BJ (cell line): Measurements from ENCODE around the gene TCF12. TPM values are rescaled to one million over a fixed set of nuclear protein-coding genes. Genes with fewer than 3 reads are reported as not detected.

ENCODE experiments used
- CTCF ChIA-PET: fragments of 350-600 bp; formaldehyde crosslinking; extraction: SDS; loops from one replicate; lab custom pipeline; 2021; ENCODE audit warnings: antibody characterized with exemption, inconsistent platforms; lab: Yijun Ruan, JAX
- POLR2A ChIA-PET: fragments of 300-600 bp; sonication (Branson Sonifier 250); formaldehyde crosslinking; extraction: SDS; loops from one replicate; lab custom pipeline; 2021; ENCODE audit warnings: antibody characterized with exemption; lab: Charles Lee
- DNase-seq: peaks from one replicate; pipeline ENCODE4 v3.0.0-alpha.2; 2011; ENCODE audit warnings: low read depth
- H3K27me3 ChIP-seq: 2 replicates; pipeline ENCODE4 v1.6.0; 2011; ENCODE audit warnings: low read length; ENCODE audit not compliant: control insufficient read depth, insufficient read depth
- H3K36me3 ChIP-seq: 2 replicates; pipeline ENCODE4 v1.5.1; 2011; ENCODE audit warnings: low read length; ENCODE audit not compliant: control insufficient read depth, insufficient read depth
- H3K4me3 ChIP-seq: 2 replicates; pipeline ENCODE4 v1.5.1; 2011; ENCODE audit warnings: low read depth, mild to moderate bottlenecking, control low read depth, low read length
- CTCF ChIP-seq: IDR thresholded peaks from 2 replicates; pipeline ENCODE4 v1.5.1; 2011; ENCODE audit warnings: low read depth, mild to moderate bottlenecking, control low read depth, inconsistent platforms, low read length, moderate library complexity; ENCODE audit not compliant: insufficient read depth
- polyA plus RNA-seq: library from polyadenylated mRNA; depleted of rRNA; stranded (reverse); fragments of >200 nt; gene quantifications from 2 replicates; pipeline ENCODE4 v1.2.3, GENCODE V29; 2011

TCF12 gene
- polyA plus RNA-seq, 1 experiment, result 134 TPM

- Histone ChIP-seq H3K36me3 (no peaks in the 10 kb centered on the region), H3K27me3 (no peaks in the 10 kb centered on the region), H3K4me3 (no peak overlapping the region)
- TF ChIP-seq CTCF, result no peak
- ChIA-PET POLR2A (no interaction called here), CTCF (interaction anchor here (0.6 kb wide), 2 partner anchors 8 to 887 kb away, joined by 3 read pairs; no protein-coding TSS in a partner anchor)
- DNase-seq, result no peak
Observed at GRCh38 chr15:57061281-57061680, 142.8 kb downstream of the TCF12 start.

- ChIA-PET CTCF (interaction anchor here (0.6 kb wide), 1 partner anchor 887 kb away, joined by 3 read pairs; no protein-coding TSS in a partner anchor), POLR2A (no interaction called here)
- no peak for TF ChIP-seq CTCF
Observed at GRCh38 chr15:57061696-57062095, 143.3 kb downstream of the TCF12 start.

GRCh38 chr15:57064033-57064432 is 145.6 kb downstream of the TCF12 start:
- H3K27me3 ChIP-seq, result no peaks in the 10 kb centered on the region
- no peak overlapping the region for H3K4me3 ChIP-seq
- no peaks in the 10 kb centered on the region for H3K36me3 ChIP-seq
- ChIA-PET CTCF (no interaction called here), POLR2A (no interaction called here)
- no peak for DNase-seq
- TF ChIP-seq CTCF, result no peak

More at GRCh38 chr15:57061696-57062095, 143.3 kb downstream of the TCF12 start:
- Histone ChIP-seq H3K36me3 (no peaks in the 10 kb centered on the region), H3K4me3 (no peak overlapping the region), H3K27me3 (no peaks in the 10 kb centered on the region)
- DNase-seq, result no peak

- Histone ChIP-seq H3K36me3 (no peaks in the 10 kb centered on the region), H3K4me3 (no peak overlapping the region), H3K27me3 (no peaks in the 10 kb centered on the region)
- no peak for TF ChIP-seq CTCF
- DNase-seq, result no peak
- CTCF ChIA-PET, result interaction anchor here (0.6 kb wide), 1 partner anchor 8 kb away, joined by 3 read pairs; no protein-coding TSS in a partner anchor
- POLR2A ChIA-PET, result no interaction called here
Observed at GRCh38 chr15:57069423-57069822, 151.0 kb downstream of the TCF12 start.

GRCh38 chr15:57070674-57071073 is 152.2 kb downstream of the TCF12 start:
- Histone ChIP-seq H3K4me3 (no peak overlapping the region), H3K27me3 (no peaks in the 10 kb centered on the region), H3K36me3 (no peaks in the 10 kb centered on the region)
- no peak for DNase-seq
- TF ChIP-seq CTCF, result no peak
- ChIA-PET CTCF (no interaction called here), POLR2A (no interaction called here)
